ENCODE measurements around the gene CDHR3.

DNA sequence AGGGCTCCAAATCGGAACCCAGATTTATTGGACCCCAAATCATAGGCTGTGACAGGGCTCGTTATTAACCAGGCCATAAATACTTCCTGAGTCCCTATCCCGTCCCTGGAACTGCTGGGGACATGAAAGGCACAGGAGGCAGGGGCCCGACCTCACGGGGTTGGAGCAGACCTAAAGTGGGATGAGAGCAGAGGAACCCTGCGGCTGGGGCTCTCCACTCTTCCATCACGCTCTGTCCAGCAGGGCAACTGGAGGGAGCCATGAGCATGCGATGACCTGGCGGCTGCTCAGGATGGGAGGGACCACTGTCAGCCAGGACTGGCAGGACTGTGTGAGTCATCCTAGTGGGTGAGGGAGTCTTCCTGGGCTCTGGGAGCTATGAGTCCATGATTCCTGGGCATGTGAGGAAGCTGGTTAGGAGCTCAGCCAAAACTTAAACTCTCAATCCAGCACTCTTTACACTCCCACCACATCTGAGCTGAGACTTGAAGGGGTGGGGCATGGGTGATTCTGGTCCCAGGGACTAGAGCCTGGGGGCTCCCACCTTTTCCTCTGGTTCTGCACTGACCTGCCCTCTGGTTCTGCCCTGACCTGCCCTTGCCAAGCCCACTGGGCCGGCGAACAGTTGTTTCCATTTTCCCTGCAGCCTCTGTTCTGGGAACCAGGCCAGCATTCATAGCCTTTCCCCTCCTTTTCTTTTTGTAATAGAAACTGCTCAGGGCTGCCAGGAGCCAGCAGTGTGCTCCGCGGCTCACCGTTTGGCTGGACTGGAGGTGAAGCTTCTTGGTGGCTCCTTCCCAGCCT is 101.9 kb downstream of the CDHR3 start:
- TF ChIP-seq, protein P1, sequence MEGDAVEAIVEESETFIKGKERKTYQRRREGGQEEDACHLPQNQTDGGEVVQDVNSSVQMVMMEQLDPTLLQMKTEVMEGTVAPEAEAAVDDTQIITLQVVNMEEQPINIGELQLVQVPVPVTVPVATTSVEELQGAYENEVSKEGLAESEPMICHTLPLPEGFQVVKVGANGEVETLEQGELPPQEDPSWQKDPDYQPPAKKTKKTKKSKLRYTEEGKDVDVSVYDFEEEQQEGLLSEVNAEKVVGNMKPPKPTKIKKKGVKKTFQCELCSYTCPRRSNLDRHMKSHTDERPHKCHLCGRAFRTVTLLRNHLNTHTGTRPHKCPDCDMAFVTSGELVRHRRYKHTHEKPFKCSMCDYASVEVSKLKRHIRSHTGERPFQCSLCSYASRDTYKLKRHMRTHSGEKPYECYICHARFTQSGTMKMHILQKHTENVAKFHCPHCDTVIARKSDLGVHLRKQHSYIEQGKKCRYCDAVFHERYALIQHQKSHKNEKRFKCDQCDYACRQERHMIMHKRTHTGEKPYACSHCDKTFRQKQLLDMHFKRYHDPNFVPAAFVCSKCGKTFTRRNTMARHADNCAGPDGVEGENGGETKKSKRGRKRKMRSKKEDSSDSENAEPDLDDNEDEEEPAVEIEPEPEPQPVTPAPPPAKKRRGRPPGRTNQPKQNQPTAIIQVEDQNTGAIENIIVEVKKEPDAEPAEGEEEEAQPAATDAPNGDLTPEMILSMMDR (conservative IDR thresholded peaks at IDR 0.05; ENCODE audit: low read length): no peak
- no peak for TF ChIP-seq EZH2phosphoT487 (IDR thresholded peaks at IDR 0.05; ENCODE audit: borderline replicate concordance, low read depth, low read length)

Data from OCI-LY7 (cell line).